PC-9 (cell line): Measurements from ENCODE around the gene MCTP1. TPM values are rescaled to one million over a fixed set of nuclear protein-coding genes. Genes with fewer than 3 reads are reported as not detected.
A peak's percentile ranks its signal among the peaks of the same experiment; 100 is the strongest.

Source experiments
- BruUV-seq: library from RNA; stranded (reverse); fragments of 400-500 nt; replicated peaks from 2 replicates; lab custom pipeline; 2021; lab: Mats Ljungman, UMichigan
- CTCF ChIA-PET: fragments of 300-600 bp; sonication (Branson Sonifier 250); formaldehyde crosslinking; loops from one replicate; lab custom pipeline; 2022; ENCODE audit warnings: antibody characterized with exemption; lab: Charles Lee
- POLR2A ChIA-PET: fragments of 300-600 bp; sonication (Branson Sonifier 250); formaldehyde crosslinking; loops from one replicate; lab custom pipeline; 2022; ENCODE audit warnings: antibody characterized with exemption; ENCODE audit not compliant: unreplicated experiment; lab: Charles Lee
- DNase-seq, 2 experiments: peaks; one replicate each; pipeline versions ENCODE4 v3.0.0 to v3.0.0-alpha.2; 2015 to 2022; ENCODE audit warnings: mixed read lengths in 1 of 2
- H2AFZ ChIP-seq: fragments of 200-600 bp; sonication (generic); 2 replicates; pipeline ENCODE4 v1.8.1; 2017; ENCODE audit warnings: antibody characterized with exemption
- H3F3A ChIP-seq: fragments of 200-600 bp; sonication (generic); 2 replicates; pipeline ENCODE4 v1.8.1; 2017; ENCODE audit warnings: antibody characterized with exemption, mild to moderate bottlenecking, low read depth; ENCODE audit not compliant: insufficient read depth
- H3K27ac ChIP-seq: fragments of 200-600 bp; sonication (generic); 2 replicates; pipeline ENCODE4 v1.6.1; 2016; ENCODE audit warnings: mixed run types
- H3K27me3 ChIP-seq: fragments of 200-600 bp; sonication (generic); 2 replicates; pipeline ENCODE4 v1.6.1; 2016; ENCODE audit warnings: low read depth, mixed run types; ENCODE audit not compliant: insufficient read depth
- H3K36me3 ChIP-seq: fragments of 200-600 bp; sonication (generic); 2 replicates; pipeline ENCODE4 v1.6.1; 2016; ENCODE audit warnings: low read depth, mixed run types
- H3K4me1 ChIP-seq: fragments of 200-600 bp; sonication (generic); replicated peaks from 2 replicates; pipeline ENCODE4 v1.6.1; 2016; ENCODE audit warnings: mixed run types; ENCODE audit not compliant: insufficient read depth
- H3K4me2 ChIP-seq: fragments of 200-600 bp; sonication (generic); 2 replicates; pipeline ENCODE4 v1.6.1; 2017; ENCODE audit warnings: mixed run types
- H3K4me3 ChIP-seq: fragments of 200-600 bp; sonication (generic); 2 replicates; pipeline ENCODE4 v1.6.1; 2016; ENCODE audit warnings: mixed run types
- H3K79me2 ChIP-seq: fragments of 200-600 bp; sonication (generic); 2 replicates; pipeline ENCODE4 v1.6.1; 2017; ENCODE audit warnings: low read depth, mixed run types
- H3K9me2 ChIP-seq: fragments of 200-600 bp; sonication (generic); 2 replicates; pipeline ENCODE4 v1.8.1; 2017; ENCODE audit warnings: mild to moderate bottlenecking; ENCODE audit not compliant: insufficient read depth
- H3K9me3 ChIP-seq: fragments of 200-600 bp; sonication (generic); 2 replicates; pipeline ENCODE4 v1.8.1; 2016; ENCODE audit warnings: low read depth; ENCODE audit not compliant: insufficient read depth
- H4K20me1 ChIP-seq: fragments of 200-600 bp; sonication (generic); 2 replicates; pipeline ENCODE4 v1.8.1; 2017; ENCODE audit not compliant: insufficient read depth
- EZH2 ChIP-seq: fragments of 200-600 bp; sonication (generic); IDR thresholded peaks from 2 replicates; pipeline ENCODE4 v1.8.0; 2017; ENCODE audit warnings: antibody characterized with exemption, low read depth
- intact Hi-C: fragments of 100-400 bp; cut with micrococcal nuclease; formaldehyde crosslinking; loops from one replicate; pipeline ENCODE4 v1.10.0; 2022; ENCODE audit not compliant: unreplicated experiment
- total RNA-seq: library from RNA; stranded (reverse); gene quantifications from 2 replicates; pipeline ENCODE4 v1.2.3, GENCODE V29; 2021
- TF ChIP-seq, protein P1 (sequence below): fragments of 200-600 bp; sonication (generic); conservative IDR thresholded peaks from 2 replicates; pipeline ENCODE4 v1.6.1; 2017; ENCODE audit warnings: mixed run types, antibody characterized with exemption, mild to moderate bottlenecking, moderate library complexity

The MCTP1 gene
- total RNA-seq, 1 experiment from 2014 or later, result 3.9 TPM

DNA sequence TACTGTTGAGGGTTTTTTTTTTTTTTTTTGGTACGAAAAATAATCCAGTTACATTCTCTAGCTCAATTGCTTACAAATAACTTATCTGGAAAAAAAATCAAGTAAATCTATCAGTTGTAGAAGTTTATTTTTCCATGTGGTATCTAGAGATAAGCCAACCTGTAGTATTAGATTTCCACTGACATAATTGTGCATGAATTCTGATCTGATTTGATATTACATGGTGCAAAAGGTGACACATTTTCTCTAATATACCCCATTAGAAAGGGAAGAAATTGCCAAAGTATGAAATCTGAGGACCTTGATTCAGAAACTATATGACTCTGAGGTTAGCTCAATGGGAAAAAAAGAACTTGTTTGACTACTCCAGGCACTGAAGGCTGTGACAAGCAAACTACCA lies 524.9 kb downstream of the MCTP1 start:
- H3K27ac ChIP-seq, result no peak overlapping the region
- DNase-seq, result no peak
- no peak overlapping the region for H2AFZ ChIP-seq
- H4K20me1 ChIP-seq, result no peaks in the 10 kb centered on the region
- no peaks in the 10 kb centered on the region for H3K36me3 ChIP-seq
- no peak for TF ChIP-seq EZH2
- TF ChIP-seq, protein P1, sequence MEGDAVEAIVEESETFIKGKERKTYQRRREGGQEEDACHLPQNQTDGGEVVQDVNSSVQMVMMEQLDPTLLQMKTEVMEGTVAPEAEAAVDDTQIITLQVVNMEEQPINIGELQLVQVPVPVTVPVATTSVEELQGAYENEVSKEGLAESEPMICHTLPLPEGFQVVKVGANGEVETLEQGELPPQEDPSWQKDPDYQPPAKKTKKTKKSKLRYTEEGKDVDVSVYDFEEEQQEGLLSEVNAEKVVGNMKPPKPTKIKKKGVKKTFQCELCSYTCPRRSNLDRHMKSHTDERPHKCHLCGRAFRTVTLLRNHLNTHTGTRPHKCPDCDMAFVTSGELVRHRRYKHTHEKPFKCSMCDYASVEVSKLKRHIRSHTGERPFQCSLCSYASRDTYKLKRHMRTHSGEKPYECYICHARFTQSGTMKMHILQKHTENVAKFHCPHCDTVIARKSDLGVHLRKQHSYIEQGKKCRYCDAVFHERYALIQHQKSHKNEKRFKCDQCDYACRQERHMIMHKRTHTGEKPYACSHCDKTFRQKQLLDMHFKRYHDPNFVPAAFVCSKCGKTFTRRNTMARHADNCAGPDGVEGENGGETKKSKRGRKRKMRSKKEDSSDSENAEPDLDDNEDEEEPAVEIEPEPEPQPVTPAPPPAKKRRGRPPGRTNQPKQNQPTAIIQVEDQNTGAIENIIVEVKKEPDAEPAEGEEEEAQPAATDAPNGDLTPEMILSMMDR, result no peak
- CTCF ChIA-PET, result no interaction called here
- no peaks in the 10 kb centered on the region for H3K27me3 ChIP-seq
- H3K9me3 ChIP-seq, result no peaks in the 10 kb centered on the region; the same call in 1 of the 2 replicates
- no TSS peak for BruUV-seq
- intact Hi-C loops, result no loop called here
- no peak overlapping the region for H3K4me2 ChIP-seq
- no peaks in the 10 kb centered on the region for H3K4me1 ChIP-seq
- H3K9me2 ChIP-seq, result no peaks in the 10 kb centered on the region
- POLR2A ChIA-PET, result no interaction called here
- H3K4me3 ChIP-seq, result no peak overlapping the region
- H3F3A ChIP-seq, result no peaks in the 10 kb centered on the region
- H3K79me2 ChIP-seq, result no peaks in the 10 kb centered on the region

DNA sequence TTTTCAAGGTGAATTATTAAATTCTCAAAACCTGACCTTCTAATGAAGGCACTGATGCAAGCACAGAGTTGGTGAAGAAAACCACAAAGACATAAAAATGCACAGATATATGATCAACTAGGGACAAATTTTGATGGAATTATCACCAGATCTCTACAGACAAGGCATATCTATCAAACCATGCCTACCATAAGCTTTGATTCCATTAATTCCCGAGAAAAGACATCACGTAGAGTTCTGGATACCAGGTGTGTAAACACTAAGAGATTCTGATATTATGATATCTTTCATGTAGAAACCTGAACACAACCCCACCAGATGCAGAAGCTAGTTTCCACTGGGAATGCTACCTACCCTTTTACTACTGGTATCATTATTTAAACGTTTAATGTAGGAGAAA lies 525.9 kb downstream of the MCTP1 start:
- ChIA-PET POLR2A (no interaction called here), CTCF (no interaction called here)
- Histone ChIP-seq H2AFZ (no peak overlapping the region), H3K27ac (no peak overlapping the region), H3K79me2 (no peaks in the 10 kb centered on the region), H4K20me1 (no peaks in the 10 kb centered on the region), H3K27me3 (no peaks in the 10 kb centered on the region), H3K9me2 (no peaks in the 10 kb centered on the region), H3F3A (no peaks in the 10 kb centered on the region), H3K4me1 (no peaks in the 10 kb centered on the region), H3K4me3 (no peak overlapping the region), H3K36me3 (no peaks in the 10 kb centered on the region), H3K9me3 (no peaks in the 10 kb centered on the region; the same call in 1 of the 2 replicates), H3K4me2 (no peak overlapping the region)
- no peak for TF ChIP-seq EZH2
- TF ChIP-seq, protein P1, result no peak
- intact Hi-C loops, result no loop called here
- DNase-seq, result no peak
- BruUV-seq, result no TSS peak

DNA sequence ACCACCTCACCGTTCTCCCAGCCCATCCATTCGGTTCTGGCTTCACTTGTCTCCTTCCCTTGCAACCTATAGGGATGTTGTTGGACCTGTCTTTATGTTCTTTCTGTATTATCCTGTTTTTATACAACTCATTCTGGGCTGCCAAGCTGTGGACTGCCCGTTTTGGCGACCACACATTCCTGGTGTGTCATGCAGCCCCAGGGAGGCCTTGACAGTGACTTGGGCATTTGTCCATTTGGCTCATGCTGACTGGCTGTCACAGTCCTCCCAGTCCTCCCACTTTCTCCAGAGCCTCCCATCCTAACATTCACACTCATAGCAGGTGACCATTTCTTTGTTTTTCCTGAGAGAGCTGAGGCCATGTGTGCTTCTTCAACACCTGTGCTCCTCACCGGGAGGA lies 530.1 kb downstream of the MCTP1 start:
- H2AFZ ChIP-seq, result no peak overlapping the region
- no peaks in the 10 kb centered on the region for H3K79me2 ChIP-seq
- no peaks in the 10 kb centered on the region for H3K36me3 ChIP-seq
- ChIA-PET POLR2A (no interaction called here), CTCF (no interaction called here)
- H3K27ac ChIP-seq, result no peak overlapping the region
- TF ChIP-seq EZH2, result no peak
- TF ChIP-seq, protein P1, result no peak
- intact Hi-C loops, result no loop called here
- H4K20me1 ChIP-seq, result no peaks in the 10 kb centered on the region
- DNase-seq, result peak in 1 of 2 experiments; percentile 8
- H3K9me3 ChIP-seq, result no peaks in the 10 kb centered on the region
- no peaks in the 10 kb centered on the region for H3K9me2 ChIP-seq
- no TSS peak for BruUV-seq
- no peaks in the 10 kb centered on the region for H3F3A ChIP-seq
- no peak overlapping the region for H3K4me3 ChIP-seq
- H3K4me1 ChIP-seq, result no peaks in the 10 kb centered on the region
- no peaks in the 10 kb centered on the region for H3K27me3 ChIP-seq
- no peak overlapping the region for H3K4me2 ChIP-seq
